Neural crest cell (in vitro differentiated cells): ENCODE data around the gene GAS1. TPM values are rescaled to one million over a fixed set of nuclear protein-coding genes. Genes with fewer than 3 reads are reported as not detected.

Source experiments
- DNase-seq: peaks from one replicate; pipeline ENCODE4 v3.0.0; 2021; ENCODE audit warnings: low read depth, mixed read lengths, low spot score
- H3K27ac Mint-ChIP-seq: one replicate; pipeline ENCODE4 v1.8.0; 2021; ENCODE audit warnings: mild to moderate bottlenecking, mixed read lengths; ENCODE audit not compliant: unreplicated experiment
- H3K27me3 Mint-ChIP-seq: 2 replicates; pipeline ENCODE4 v1.8.0; 2021; ENCODE audit warnings: low read depth, mild to moderate bottlenecking, mixed read lengths
- H3K36me3 Mint-ChIP-seq: 2 replicates; pipeline ENCODE4 v1.8.0; 2021; ENCODE audit warnings: low read depth, mild to moderate bottlenecking, mixed read lengths
- H3K4me1 Mint-ChIP-seq: 2 replicates; pipeline ENCODE4 v1.8.0; 2021; ENCODE audit warnings: mixed read lengths
- H3K4me3 Mint-ChIP-seq: one replicate; pipeline ENCODE4 v1.8.0; 2021; ENCODE audit warnings: mild to moderate bottlenecking, mixed read lengths
- H3K9me3 Mint-ChIP-seq: 2 replicates; pipeline ENCODE4 v1.8.0; 2021; ENCODE audit warnings: mixed read lengths
- total RNA-seq: library from RNA; stranded (reverse); gene quantifications from 2 replicates; pipeline ENCODE4 v1.2.1, GENCODE V29; 2021
- TF ChIP-seq, protein P1 (sequence below): fragments of 200-600 bp; sonication (generic); conservative IDR thresholded peaks from 2 replicates; pipeline ENCODE4 v1.5.0; 2021; ENCODE audit warnings: antibody characterized with exemption, mild to moderate bottlenecking

Gene GAS1
- total RNA-seq, 1 donor from 2014 or later: 24.6 TPM

DNA sequence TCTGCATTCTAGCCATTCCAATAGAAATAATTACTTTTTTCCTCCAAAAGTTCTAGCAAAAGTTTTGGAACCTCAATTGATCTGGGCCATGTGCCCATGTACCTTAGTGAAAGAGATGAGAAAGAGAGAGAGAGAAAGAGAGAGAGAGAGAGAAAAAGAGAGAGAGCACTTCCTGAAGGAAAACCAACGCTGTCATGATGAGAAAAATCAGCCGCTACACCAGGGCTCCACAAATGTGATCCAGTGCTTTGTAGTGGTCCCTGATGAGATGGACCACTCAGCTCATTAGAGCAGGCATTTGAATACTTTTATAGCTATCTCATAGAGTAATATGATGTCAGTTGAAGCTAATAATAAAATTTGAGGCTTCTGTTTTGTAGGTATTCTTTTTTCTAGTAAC, 7.7 kb upstream of the GAS1 start:
- TF ChIP-seq, protein P1, sequence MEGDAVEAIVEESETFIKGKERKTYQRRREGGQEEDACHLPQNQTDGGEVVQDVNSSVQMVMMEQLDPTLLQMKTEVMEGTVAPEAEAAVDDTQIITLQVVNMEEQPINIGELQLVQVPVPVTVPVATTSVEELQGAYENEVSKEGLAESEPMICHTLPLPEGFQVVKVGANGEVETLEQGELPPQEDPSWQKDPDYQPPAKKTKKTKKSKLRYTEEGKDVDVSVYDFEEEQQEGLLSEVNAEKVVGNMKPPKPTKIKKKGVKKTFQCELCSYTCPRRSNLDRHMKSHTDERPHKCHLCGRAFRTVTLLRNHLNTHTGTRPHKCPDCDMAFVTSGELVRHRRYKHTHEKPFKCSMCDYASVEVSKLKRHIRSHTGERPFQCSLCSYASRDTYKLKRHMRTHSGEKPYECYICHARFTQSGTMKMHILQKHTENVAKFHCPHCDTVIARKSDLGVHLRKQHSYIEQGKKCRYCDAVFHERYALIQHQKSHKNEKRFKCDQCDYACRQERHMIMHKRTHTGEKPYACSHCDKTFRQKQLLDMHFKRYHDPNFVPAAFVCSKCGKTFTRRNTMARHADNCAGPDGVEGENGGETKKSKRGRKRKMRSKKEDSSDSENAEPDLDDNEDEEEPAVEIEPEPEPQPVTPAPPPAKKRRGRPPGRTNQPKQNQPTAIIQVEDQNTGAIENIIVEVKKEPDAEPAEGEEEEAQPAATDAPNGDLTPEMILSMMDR: no peak
- Mint-ChIP-seq H3K27ac (no peak overlapping the region), H3K4me1 (no peaks in the 10 kb centered on the region), H3K4me3 (no peak overlapping the region), H3K27me3 (no peaks in the 10 kb centered on the region), H3K36me3 (no peaks in the 10 kb centered on the region), H3K9me3 (peaks cover 2% of the 10 kb centered on the region)
- no peak for DNase-seq

DNA sequence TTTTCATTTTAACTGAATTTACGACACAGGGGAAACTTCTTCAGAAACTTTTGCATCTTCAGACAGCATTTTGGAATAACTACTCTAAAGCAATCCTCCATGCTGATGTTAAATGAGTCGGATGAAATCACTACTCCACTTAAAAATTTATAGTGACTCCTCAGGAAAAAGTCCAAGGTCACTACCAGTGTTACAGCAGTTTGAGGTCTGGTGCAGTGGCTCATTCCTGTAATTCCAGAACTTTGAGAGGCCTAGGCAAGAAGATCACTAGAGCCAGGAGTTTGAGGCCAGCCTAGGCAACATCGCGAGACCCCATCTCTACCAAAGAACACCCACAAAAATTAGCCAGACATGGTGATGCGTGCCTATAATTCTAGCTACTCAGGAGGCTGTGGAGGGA, 5.9 kb upstream of the GAS1 start:
- Mint-ChIP-seq H3K36me3 (no peaks in the 10 kb centered on the region), H3K27me3 (no peaks in the 10 kb centered on the region), H3K4me3 (no peak overlapping the region), H3K9me3 (peaks cover 2% of the 10 kb centered on the region), H3K4me1 (peaks cover 16% of the 10 kb centered on the region), H3K27ac (no peak overlapping the region)
- TF ChIP-seq, protein P1: no peak
- DNase-seq: no peak

DNA sequence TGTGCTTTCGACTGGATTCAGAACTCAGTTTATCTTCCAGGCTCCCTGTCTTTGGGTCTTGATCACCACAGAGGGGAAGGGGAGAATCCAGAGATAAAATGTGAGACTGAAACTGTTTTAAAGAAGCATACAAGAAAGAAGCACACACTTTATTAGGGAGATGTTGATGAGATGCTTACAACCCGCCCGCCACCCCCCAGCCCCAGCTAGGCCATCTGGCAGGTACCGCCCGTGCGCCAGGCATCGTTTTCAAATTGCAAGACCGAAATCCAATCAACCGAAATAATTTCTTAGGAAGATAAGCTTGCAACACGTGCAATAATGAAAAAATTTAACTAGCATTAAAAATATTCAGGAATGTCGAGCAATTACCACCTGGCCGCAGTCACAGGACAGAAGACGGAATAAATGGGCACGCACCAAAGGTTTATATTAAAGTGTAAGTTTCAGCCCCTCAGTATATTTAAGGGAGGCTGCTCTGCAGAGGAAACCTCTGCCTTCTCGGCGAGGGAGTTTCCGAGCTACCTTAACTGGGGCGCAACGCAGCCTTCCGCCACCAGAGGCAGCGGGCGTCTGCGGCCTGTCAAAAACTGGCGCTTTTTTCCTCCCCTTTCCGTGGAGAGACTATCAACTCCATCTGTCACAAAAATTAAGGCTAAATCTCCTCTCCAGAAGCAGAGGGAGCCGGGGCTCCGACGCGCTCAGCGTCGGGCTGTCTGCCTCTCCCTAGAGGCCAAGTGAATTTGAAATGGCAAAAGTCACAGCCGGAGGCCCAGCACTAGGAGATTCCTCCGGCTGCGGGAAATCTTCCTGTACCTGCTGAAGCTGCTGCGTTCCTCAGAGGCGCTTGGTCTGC, 996 bp upstream of the GAS1 start:
- H3K4me3 Mint-ChIP-seq: peak overlapping the region; percentile 93
- H3K9me3 Mint-ChIP-seq: peaks cover 2% of the 10 kb centered on the region
- DNase-seq: peak; percentile 69
- H3K36me3 Mint-ChIP-seq: no peaks in the 10 kb centered on the region
- peaks cover 39% of the 10 kb centered on the region for H3K4me1 Mint-ChIP-seq
- peaks cover 12% of the 10 kb centered on the region for H3K27me3 Mint-ChIP-seq
- TF ChIP-seq, protein P1: peak; percentile 87
- H3K27ac Mint-ChIP-seq: peak overlapping the region; percentile 9

DNA sequence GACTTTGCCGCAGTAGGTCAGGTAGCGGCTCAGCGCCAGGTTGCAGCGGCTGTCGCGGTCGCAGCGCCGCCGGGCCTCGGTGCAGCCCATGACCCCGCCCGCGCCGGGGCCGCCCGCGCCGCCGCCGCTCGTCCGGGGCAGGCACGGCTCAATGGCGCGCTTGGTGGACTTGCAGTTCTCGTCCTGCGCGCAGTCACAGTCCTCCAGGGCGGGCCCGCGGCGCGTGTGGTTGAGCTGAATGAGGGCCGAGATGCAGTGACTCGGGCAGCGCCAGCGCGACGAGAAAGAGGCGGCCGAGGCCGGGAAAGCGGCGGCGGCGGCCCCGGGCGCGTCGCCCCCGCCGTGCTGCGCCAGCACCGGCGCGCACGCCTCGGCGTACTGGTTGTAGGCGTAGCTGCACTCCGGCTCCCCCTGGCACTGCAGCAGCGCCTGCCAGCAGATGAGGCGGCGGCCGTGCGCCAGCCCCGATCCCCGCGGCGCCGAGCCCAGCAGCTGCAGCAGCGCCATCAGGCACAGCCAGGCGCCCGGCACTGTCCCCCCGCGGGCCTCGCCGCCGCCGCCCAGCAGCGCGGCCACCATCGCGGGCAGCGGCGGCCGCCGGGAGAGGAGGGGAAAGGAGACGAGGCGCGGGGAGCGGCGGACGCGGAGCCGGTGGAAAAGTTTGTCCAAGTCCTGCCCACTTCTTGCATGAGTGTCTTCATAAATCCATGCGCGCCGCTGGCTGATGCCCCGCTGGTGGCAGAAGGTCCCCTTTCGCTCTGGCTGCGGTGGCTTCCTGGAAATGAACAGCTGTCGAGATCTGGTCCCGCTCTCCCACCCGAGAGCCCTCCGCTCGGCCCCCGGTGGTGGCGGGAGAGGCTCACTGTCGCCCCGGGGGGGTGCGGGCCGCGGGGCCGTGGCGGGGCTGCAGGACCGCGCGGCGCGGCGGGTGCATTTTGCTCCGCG, 833 bp downstream of the GAS1 start:
- peak; percentile 48 for DNase-seq
- TF ChIP-seq, protein P1: no peak
- no peaks in the 10 kb centered on the region for H3K36me3 Mint-ChIP-seq
- H3K9me3 Mint-ChIP-seq: no peaks in the 10 kb centered on the region
- H3K4me3 Mint-ChIP-seq: peak overlapping the region; percentile 90
- H3K4me1 Mint-ChIP-seq: peaks cover 57% of the 10 kb centered on the region
- peaks cover 18% of the 10 kb centered on the region for H3K27me3 Mint-ChIP-seq
- peak overlapping the region; percentile 77 for H3K27ac Mint-ChIP-seq

DNA sequence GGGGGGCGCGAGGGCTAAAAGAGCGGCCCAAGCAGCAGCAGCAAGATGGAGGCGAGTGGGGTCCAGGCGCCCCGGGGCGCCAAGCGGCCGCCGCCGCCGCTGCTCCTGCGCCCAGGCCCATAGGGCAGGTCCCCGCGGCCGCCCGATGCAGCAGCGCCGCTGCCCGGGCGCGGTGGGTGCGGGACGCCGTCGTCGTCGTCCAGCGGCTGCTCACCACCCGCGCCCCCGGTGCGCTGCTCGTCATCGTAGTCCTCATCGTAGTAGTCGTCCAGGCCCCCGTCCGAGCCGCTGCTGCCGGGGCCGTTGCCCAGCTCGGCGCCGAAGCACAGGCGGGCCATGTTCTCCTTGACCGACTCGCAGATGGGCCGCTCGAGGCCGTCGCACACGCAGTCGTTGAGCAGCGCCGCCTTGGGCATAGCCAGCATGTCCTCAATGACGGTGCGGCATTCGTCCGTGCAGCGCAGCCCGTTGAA, 1.5 kb downstream of the GAS1 start:
- H3K27me3 Mint-ChIP-seq: peaks cover 20% of the 10 kb centered on the region
- peak overlapping the region; percentile 63 for H3K27ac Mint-ChIP-seq
- peaks cover 64% of the 10 kb centered on the region for H3K4me1 Mint-ChIP-seq
- DNase-seq: peak; percentile 40
- H3K36me3 Mint-ChIP-seq: no peaks in the 10 kb centered on the region
- H3K9me3 Mint-ChIP-seq: no peaks in the 10 kb centered on the region
- TF ChIP-seq, protein P1: peak; percentile 32
- H3K4me3 Mint-ChIP-seq: peak overlapping the region; percentile 97
